NCI-H748 (cell line): ENCODE data around the gene TBATA.

Experiments
- DNase-seq: peaks from one replicate; lab custom pipeline; 2025; ENCODE audit not compliant: unreplicated experiment; lab: John Stamatoyannopoulos, UW

Gene TBATA

DNA sequence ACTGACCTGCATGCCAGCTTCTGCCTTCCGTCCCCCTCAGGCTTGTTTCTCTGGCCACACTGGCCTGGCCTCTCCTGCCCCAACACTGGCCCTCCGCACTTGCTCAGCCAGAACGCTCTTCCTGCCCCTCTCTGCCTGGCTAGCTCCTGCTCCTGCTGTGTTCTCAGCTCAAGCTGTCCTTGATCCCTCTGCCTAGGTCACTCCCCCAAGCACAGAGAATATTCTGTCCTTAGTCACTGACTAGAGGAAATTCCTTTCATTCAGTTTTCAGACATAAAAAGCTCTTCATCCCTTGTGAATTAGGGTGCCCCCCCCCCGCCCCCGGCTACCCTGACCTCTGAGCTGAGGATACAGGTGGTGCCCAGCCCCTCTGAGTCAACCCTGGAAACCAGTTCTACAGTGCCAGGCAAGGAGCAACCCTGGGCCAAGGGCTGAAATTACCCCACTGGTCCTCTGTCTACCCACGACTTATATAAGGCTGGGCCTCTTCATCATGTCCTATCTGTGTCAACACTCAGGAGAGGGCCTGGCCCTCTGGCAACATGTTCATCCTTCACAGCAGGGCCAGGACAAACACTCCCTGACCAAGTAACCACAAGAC lies 23.9 kb upstream of the TBATA start:
- DNase-seq, result no peak

DNA sequence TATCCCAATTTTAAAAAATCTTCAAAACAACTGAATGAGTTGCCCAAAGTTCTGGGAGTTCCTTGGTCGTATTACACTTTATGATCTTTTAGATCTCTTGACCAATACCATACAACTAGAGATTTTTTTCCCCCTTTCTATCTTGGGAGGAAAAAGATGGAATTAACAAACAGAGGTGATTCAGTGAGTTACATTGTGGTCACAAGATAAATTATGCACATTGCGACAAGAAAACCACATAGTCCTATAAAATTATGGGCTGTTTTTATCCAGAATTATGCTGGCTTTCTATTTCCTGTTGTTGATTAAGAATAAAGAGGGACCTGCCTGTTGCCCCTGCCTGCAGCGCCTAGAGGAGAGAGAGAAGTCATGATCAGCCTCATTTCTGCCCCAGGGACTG lies 22.4 kb upstream of the TBATA start:
- DNase-seq, result no peak

DNA sequence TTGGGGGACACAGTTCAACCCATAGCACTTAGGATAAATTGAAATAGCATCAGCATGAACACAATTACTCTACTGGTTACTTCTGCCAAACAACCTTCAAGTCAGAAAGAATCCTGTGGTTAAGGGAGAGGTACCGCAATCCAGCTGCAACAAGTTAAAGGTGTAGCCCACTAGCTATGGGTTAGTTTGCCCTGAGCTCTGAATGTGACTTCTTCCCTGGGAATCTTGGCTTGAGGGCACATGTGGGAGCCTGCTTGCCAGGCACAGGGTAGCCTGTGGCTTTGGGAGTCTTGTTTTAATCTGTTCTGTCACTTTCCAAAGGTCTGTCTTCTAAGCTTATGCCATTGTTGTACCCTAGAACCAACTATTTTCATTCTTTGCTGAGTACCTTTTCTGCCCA lies 21.7 kb upstream of the TBATA start:
- DNase-seq, result no peak

DNA sequence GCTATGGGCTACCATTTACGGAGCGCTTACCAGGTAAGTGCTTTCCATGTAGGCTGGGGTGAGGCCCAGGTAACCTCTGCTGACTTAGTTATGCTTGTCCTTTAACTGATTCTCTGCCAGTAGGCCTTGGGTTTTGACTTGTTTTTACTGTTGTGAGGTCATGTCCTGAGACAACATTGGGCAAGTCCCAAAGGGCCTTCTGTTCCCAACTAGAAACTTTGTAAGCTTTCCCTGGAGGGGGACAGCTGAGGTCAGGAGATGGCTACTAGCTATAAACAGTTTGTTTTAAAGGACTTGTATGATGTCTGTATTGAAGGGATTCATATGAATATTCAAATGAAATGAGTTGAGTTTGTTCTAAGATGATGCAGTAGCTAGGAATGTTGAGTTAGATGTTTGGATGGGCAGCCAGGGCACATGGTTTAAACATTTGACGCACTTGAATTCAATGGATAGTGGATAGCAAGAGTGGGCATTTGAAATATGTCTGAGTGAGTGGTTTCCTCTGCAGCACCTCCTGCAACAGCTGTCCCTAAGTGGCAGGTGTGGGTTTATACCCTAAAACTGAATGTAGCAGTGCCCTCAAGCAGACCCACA lies 20.5 kb upstream of the TBATA start:
- no peak for DNase-seq

DNA sequence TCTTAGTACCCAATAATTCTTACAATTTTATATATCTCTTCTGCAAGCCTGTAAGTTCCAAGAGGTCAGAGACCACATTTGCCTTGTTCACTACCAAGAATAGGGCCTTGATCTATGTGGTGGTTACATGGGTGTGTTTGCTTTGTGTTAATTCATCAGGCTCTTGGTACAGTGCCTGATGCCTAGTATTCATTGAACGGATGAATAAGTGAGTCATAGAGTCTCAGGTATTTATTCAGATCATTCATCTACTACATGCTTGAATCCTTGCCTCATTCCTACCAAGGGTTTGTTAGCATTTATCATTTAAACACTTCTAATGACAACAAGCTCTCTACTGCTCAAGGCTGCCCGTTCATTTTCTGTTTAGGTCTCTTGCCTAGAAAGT lies 19.2 kb upstream of the TBATA start:
- no peak for DNase-seq

DNA sequence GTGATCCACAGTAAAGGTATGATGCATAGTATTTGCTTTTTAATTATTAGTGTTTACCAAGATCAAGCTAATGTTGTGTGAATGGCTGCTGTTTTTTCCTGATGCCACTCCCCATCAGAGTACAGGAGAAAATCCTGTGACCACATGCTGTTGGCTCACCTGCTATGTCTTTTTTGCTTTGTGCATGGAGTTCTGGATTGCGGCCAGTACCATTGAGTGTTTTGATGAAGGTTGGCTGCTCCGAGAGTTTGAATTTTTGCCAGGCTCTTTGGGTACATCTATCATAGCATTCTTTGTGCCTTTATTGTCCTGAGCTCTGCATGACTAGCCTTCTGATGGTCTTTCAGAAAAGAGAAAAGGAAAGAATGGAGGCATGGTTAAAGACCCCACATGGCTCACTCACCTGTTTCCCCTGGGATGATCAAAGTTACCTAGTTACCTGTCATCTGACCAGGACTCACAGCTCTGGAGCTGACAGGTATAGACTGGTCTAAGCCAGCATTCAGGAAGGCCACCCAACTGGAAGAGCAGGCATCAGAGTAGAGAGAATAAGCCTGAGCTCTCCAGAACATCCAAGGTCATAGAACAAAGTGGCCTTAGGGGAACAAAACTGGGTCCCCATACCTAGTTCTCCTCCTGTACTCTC lies 18.7 kb upstream of the TBATA start:
- peak; percentile 85 for DNase-seq

DNA sequence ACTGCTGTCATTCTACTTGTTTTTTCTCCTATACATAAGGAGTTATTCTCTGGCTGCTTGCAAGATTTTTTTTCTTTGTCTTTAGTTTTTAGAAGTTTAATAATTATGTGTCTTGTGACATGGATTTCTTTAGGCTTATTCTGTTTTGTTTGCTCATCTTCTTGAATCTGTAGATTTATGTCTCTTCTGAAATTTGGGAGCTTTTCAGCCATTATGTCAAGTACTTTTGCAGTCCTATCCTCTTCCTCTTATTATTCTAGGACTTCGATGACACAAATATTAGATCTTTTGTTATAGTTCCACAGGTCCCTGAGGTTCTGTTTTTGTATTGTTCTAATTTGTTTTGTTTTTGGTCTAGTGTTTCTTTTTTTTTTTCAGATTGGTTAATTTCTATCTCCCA lies 16.7 kb upstream of the TBATA start:
- DNase-seq, result no peak

DNA sequence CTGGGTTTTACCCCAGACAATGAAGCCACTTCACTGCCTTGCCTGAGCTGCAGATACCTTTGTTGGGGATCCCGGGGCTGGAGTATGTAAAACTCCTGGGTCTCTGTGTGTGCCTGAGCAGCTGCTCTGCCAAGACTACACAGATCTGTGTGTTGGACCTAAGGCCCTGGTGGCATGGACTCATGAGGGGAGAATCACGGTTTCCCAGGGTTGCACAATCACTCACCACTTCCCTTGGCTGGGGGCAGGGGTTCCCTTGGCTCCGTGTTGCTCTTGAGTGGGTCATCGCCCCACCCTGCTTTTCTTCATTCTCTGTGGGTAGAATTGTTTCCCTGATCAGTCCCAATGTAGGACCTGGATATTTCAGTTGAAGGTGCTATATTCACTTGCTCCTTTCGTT lies 13.9 kb upstream of the TBATA start:
- DNase-seq, result no peak

DNA sequence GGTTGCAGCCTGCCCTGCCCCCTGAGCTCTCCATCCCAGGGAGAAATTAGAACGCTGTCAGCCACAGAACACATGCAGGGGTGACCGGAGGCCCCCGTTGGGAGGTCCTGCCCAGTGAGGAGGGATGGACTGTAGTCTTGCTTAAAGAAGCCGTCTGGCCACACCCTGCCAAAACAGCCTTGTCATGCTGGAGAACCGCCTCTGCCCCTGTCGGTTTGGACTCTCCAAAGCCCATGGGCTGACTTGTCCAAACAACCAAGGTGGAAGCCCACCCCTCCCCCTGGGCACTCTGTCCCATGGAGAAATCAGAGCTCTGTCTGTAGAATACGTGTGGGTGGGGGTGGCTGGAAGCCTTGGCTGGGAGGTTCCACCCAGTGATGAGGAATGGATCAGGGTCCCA lies 12.7 kb upstream of the TBATA start:
- DNase-seq, result no peak

DNA sequence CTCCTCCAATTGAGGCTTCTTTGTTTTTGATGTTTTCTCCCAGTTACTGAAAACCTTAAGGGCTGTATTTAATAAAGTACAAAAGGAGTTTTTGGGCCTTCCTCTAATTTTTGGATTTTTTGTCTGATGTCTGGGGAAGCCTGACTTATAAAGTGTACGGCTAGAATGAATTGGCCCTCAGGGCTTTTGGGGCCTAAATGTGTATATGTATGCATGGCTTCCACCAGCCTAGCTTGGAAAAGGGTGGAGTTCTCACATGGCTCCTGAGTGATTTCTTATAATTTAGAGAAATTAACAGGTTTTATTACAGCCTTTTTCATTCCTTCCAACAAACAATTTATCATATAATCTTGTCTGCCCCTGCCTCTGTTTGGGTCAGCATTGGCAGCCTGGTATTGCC lies 10.4 kb upstream of the TBATA start:
- no peak for DNase-seq

DNA sequence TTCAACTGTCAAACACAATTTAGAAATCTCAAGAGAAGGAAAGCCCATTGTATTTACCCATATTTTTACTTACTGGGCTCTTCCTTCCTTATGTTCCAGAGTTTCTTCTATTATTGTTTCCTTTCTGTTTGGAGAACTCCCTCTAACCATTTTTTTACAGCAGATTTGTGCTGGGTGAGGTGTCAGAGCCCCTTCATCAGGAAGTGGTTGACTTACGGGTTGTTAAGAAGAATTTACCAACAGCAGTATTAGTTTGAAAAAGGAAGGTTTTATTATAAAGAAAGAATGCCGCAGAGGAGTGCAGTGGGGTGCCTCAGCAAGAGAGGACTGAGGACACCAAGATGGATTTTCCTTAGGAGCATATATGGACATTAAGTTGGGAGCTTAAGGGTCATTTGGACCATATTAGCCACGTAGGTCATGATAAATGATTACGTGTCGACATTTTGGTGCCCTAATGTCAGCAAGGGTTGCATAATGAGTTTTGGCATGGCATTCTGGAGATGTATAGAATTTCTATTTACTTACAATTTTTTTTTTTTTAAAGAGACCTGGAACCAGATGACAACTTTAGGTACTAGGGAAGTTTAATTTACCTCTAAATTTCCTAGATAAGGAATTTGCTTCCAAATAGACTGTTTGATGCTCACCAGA lies 6.3 kb upstream of the TBATA start:
- DNase-seq, result no peak

DNA sequence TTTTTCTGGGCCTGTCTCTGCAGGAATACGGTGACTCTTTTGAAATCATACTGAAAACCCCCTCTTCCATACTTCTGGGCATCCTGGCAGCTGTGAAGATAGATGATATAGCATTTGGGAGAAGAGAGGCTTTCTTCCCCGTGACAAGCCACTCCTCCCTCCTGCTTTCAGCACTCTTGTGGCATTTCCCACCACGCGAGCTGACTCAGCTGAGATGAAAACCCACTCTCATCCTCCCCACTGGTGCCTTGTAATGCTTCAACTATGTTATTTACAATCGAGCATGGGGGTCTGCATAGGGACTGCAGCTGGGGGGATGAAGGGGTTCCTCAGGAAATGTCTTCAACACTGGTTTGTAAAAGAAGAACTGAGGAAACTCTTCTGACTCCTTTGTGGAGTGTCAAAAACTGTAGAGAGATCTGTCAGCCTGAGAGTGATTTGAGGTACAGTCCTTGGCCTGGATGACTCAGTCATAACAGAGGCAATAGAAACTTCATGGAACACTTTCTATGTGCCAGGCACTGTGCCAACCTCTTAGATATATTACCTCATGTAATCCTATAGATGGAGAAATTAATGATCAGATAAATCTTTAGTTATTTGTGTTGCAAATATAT lies 1.7 kb upstream of the TBATA start:
- no peak for DNase-seq

DNA sequence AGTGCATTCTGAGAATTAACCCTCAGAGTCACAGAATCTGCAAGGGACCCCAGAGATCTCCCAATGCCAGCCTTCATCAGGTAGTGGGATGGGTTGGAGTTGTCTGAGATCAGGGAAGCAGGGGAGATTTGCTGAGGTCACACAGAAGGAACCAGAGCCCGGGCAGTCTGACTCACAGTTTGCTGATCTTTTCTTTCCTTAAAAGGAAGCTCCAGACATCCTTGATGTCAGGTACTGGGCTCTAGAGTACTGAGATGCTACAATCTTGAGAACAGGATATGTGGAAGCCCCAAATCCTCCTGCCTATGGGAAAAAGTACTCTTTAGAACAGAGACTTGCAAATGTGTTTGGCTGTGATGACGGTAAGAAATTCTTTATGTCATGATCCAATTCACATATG lies 706 bp downstream of the TBATA start:
- DNase-seq, result no peak

DNA sequence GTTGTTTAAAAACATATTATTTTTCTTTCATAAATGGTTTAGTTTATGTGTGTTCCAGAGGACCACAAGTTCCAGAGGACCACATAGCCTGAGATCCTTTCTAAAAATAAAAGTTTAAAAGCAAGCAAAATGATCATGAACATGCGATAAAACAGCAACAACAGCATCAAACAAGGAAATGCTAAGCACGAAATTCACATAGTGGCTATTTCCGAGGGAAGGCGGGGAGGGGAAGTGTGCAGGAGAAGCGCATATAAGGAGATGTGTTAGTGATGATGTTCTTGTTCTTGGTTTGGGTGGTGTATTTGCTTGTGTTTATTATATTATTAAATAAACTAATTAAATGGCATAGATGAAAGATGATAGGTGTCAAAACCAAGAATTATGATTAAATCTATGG lies 1.2 kb downstream of the TBATA start:
- DNase-seq, result no peak

DNA sequence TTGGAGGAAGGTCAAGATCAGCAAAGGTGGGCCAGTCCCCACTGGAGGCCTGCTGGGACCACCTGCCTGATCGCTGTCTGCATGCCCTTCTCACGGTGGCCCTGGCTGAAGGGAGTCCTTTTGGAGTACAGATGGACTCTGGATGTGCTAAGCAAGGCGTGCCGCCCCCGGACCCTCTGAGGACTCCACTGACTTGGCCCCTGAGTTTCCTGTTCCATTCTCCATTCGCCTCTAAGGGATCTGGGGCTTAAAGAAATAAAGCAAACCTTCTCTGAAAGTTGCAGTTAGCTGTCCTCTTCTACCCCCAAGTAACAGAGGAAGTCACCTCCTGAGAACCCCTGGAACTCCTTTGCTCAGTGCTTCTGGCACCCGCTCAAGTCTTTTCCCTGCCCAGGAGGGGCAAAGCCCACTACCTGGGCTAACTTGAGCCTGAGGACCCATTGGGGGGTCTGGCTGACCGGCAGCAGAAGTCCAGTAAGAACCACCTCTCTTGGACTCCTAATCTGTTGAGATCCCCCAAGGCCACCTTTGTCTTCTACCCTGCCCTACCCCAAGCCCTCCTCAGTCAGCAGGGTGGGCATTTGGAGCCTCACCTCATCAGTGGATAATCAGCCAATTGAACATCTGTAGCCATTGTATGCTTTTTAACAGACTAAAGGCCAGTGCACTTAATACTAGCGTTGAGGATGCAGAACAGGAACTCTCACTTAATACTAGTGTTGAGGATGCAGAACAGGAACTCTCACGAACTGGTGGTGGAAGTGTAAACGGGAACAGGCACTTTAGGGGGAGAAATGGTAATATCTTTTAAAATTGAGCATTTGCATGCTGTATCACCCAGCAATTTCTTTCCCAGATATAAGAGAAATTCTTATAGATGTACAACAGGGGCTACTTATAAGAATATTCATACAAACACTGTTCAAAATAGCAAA lies 2.2 kb downstream of the TBATA start:
- no peak for DNase-seq

DNA sequence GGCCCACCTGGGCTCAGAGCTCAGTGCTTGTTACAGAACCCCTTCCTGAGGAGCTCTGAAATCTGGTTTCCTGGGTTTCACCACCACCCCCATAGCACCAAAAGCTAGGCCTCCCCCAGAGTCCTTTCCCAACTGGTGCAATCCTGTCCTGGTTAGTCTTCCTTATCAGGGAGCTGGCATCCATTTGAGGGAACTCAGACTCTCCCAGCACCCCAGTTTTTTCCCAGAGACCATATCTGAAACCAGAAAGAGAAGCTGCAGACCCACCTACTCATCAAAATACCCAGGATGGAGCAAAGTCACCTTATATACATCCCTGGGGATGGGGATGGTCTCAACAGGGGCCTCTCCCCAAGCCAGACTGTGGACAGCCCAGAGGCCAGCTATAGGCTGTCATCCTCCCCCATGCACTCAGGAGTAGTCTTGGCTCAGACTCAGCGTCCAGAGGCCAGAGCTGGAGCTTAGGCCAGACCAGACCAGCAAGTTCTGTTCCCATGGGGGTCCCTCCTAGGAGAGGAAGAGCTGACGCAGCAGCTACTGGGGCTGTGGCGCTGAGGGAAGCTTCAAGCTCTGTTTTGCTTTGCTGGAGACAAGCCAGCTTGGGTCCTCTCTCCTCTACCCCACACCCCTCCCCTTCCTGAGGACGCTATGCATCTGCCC lies 3.0 kb downstream of the TBATA start:
- DNase-seq, result no peak

DNA sequence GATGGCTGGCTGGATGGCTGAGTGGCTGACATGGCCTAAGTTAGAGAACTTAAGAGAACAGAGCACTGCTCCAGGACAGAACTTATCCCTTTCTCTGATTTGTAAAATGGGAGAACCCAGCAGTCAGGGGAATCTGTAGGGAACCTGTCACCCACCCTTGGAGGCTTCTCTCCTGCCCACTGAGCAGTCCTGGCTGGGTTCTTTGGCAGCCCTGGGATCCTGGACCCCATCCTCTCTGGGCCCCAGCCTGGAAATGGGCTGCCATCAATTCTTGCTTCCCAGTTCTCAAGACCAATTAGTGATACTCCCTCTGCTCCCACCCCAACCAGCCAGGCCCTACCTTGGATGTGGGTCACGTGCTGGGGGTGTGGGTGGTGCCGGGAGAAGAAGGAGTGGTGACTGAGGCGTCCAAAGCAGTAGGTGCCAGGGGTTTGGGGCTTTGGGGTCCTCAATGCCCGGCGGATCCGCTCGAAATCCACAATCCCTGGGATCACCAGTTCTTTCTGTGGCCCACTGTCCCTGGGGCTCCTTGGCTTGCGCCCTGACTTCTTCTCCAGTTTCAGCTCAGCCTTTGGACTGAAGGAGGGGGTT lies 3.6 kb downstream of the TBATA start:
- DNase-seq, result no peak

DNA sequence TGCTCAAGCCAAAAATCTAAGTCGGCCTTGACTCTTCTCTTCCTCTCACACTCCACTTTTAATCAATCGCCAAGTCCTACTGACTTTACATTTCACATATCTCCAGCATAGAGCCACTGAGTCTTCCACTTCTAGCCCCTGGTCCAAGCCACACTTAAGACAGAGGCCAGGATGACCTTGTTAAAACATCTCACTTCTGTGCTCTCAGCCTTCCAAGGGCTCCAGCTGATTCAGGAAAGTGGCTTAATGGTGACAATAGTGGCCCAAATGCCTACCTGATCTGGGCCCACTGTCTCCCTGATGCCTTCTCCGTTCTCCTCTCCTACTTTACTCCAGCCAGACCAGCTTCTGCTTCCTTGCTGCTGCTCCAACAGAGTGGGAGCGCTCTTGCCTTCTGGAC lies 4.4 kb downstream of the TBATA start:
- no peak for DNase-seq

DNA sequence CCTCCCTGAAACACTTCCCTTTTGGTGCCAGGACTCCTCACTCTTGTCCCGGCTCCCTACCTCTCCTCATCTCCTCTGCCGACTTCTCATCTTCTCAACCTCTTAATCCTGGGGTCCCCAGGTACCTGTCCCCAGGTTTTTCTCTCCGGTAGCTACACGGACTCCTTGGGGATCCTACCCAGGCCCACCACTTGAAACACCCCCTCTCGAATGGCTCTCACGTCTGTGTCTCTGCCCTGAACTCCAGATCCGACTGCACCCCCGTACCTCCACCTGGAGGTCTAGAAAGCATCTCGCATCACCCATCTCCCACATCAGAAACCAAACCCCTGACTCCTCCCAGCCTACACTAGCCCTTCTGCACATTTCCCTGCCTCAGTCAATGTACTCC lies 4.8 kb downstream of the TBATA start:
- no peak for DNase-seq
